ENCODE measurements around the gene C2CD2L. TPM values are rescaled to one million over a fixed set of nuclear protein-coding genes. Genes with fewer than 3 reads are reported as not detected.
A peak's percentile ranks its signal among the peaks of the same experiment; 100 is the strongest.

C2CD2L gene
- polyA plus RNA-seq, 3 donors: 3.8 to 60.2 (median 6.4) TPM

GRCh38 chr11:119111361-119111925 lies 4.3 kb downstream of the C2CD2L start:
- H3K9ac ChIP-seq (ENCODE audit: insufficient read depth, low read length, poor library complexity, severe bottlenecking): no peak overlapping the region
- H3K79me2 ChIP-seq (ENCODE audit: insufficient read depth, low read length): peaks cover 68% of the 10 kb centered on the region
- WGBS (ENCODE audit: insufficient coverage): 97% methylated on average over 8 of the region's 11 CpGs
- H3K27ac ChIP-seq (ENCODE audit: low read depth in 1 of 2, low read length in 2 of 2): no peak overlapping the region
- Mint-ChIP-seq H3K4me1 (peaks cover 60% of the 10 kb centered on the region), H3K4me3 (no peak overlapping the region), H3K27me3 (ENCODE audit: low read depth in 3 of 3) (no peaks in the 10 kb centered on the region), H3K9me3 (no peaks in the 10 kb centered on the region), H3K36me3 (peaks cover 55 to 66% of the 10 kb centered on the region in 2 donors), H3K27ac (peak overlapping the region in 1 of 7 donors; percentile 40)
- H3K4me3 ChIP-seq (replicated peaks in 1 of 3; ENCODE audit: low read depth in 2 of 3, low read length in 3 of 3): no peak overlapping the region
- H3K9me3 ChIP-seq (replicated peaks in 1 of 2; ENCODE audit: control insufficient read depth in 1 of 2, insufficient read depth in 1 of 2, low read length in 2 of 2): no peaks in the 10 kb centered on the region
- no peak overlapping the region for H2AFZ ChIP-seq (ENCODE audit: insufficient read depth, low read depth, low read length, poor library complexity, severe bottlenecking)
- H3K4me1 ChIP-seq (ENCODE audit: control insufficient read depth in 1 of 2, insufficient read depth in 2 of 2, low read length in 2 of 2): peaks cover 47 to 65% of the 10 kb centered on the region in 2 donors
- intact Hi-C loops (cut with micrococcal nuclease): no loop called here
- DNase-seq: no peak
- H3K27me3 ChIP-seq (ENCODE audit: control insufficient read depth in 2 of 2, insufficient read depth in 2 of 2, low read length in 2 of 2): no peaks in the 10 kb centered on the region
- no peak for TF ChIP-seq CTCF (IDR thresholded peaks at IDR 0.05)
- no peak overlapping the region for H3K4me2 ChIP-seq (replicated peaks; ENCODE audit: extremely low read depth, low read length, poor library complexity, severe bottlenecking)
- peaks cover 51 to 56% of the 10 kb centered on the region in 2 donors for H3K36me3 ChIP-seq (replicated peaks in 1 of 2; ENCODE audit: control insufficient read depth in 1 of 2, insufficient read depth in 2 of 2, low read length in 2 of 2)
- H4K20me1 ChIP-seq (ENCODE audit: insufficient read depth, low read length): peaks cover 50% of the 10 kb centered on the region

GRCh38 chr11:119112314-119113020 lies 5.3 kb downstream of the C2CD2L start:
- Mint-ChIP-seq H3K4me3 (no peak overlapping the region), H3K4me1 (peaks cover 65% of the 10 kb centered on the region)
- 100% methylated on average over 6 of the region's 12 CpGs for WGBS (ENCODE audit: insufficient coverage)

More at GRCh38 chr11:119112314-119113020, 5.3 kb downstream of the C2CD2L start:
- H2AFZ ChIP-seq (ENCODE audit: insufficient read depth, low read depth, low read length, poor library complexity, severe bottlenecking): no peak overlapping the region
- intact Hi-C loops (cut with micrococcal nuclease): no loop called here
- H3K27me3 Mint-ChIP-seq (ENCODE audit: low read depth in 3 of 3): no peaks in the 10 kb centered on the region
- DNase-seq: no peak
- no peak overlapping the region for H3K27ac ChIP-seq (ENCODE audit: low read depth in 1 of 2, low read length in 2 of 2)
- no peaks in the 10 kb centered on the region for H3K9me3 ChIP-seq (replicated peaks in 1 of 2; ENCODE audit: control insufficient read depth in 1 of 2, insufficient read depth in 1 of 2, low read length in 2 of 2)
- H3K79me2 ChIP-seq (ENCODE audit: insufficient read depth, low read length): peaks cover 68% of the 10 kb centered on the region
- H3K27me3 ChIP-seq (ENCODE audit: control insufficient read depth in 2 of 2, insufficient read depth in 2 of 2, low read length in 2 of 2): no peaks in the 10 kb centered on the region
- H3K36me3 ChIP-seq (replicated peaks in 1 of 2; ENCODE audit: control insufficient read depth in 1 of 2, insufficient read depth in 2 of 2, low read length in 2 of 2): peaks cover 57 to 66% of the 10 kb centered on the region in 2 donors
- no peak overlapping the region for H3K9ac ChIP-seq (ENCODE audit: insufficient read depth, low read length, poor library complexity, severe bottlenecking)
- H3K36me3 Mint-ChIP-seq: peaks cover 63 to 76% of the 10 kb centered on the region in 2 donors
- H4K20me1 ChIP-seq (ENCODE audit: insufficient read depth, low read length): peaks cover 48% of the 10 kb centered on the region
- H3K4me3 ChIP-seq (replicated peaks in 1 of 3; ENCODE audit: low read depth in 2 of 3, low read length in 3 of 3): no peak overlapping the region
- H3K9me3 Mint-ChIP-seq: no peaks in the 10 kb centered on the region
- peak overlapping the region in 3 of 7 donors; percentile 37 to 44 (median 38) for H3K27ac Mint-ChIP-seq
- H3K4me1 ChIP-seq (ENCODE audit: control insufficient read depth in 1 of 2, insufficient read depth in 2 of 2, low read length in 2 of 2): peaks cover 51 to 68% of the 10 kb centered on the region in 2 donors
- no peak overlapping the region for H3K4me2 ChIP-seq (replicated peaks; ENCODE audit: extremely low read depth, low read length, poor library complexity, severe bottlenecking)
- TF ChIP-seq CTCF (IDR thresholded peaks at IDR 0.05): no peak
